D721Med (cell line): Measurements from ENCODE around the gene ROPN1L.

Experiments
- DNase-seq: peaks from one replicate; pipeline ENCODE4 v3.0.0; 2011; ENCODE audit warnings: low spot score; ENCODE audit not compliant: insufficient read length
- FAIRE-seq: peaks from 2 replicates; lab custom pipeline; 2011; peaks lifted over from hg19 to GRCh38; lab: Jason Lieb, UNC
- TF ChIP-seq, protein P1 (sequence below): IDR thresholded peaks from 2 replicates; pipeline ENCODE4 v1.5.1; 2012; ENCODE audit warnings: mild to moderate bottlenecking, control low read depth; ENCODE audit not compliant: insufficient read depth; ENCODE audit errors: missing control alignments

ROPN1L gene

DNA sequence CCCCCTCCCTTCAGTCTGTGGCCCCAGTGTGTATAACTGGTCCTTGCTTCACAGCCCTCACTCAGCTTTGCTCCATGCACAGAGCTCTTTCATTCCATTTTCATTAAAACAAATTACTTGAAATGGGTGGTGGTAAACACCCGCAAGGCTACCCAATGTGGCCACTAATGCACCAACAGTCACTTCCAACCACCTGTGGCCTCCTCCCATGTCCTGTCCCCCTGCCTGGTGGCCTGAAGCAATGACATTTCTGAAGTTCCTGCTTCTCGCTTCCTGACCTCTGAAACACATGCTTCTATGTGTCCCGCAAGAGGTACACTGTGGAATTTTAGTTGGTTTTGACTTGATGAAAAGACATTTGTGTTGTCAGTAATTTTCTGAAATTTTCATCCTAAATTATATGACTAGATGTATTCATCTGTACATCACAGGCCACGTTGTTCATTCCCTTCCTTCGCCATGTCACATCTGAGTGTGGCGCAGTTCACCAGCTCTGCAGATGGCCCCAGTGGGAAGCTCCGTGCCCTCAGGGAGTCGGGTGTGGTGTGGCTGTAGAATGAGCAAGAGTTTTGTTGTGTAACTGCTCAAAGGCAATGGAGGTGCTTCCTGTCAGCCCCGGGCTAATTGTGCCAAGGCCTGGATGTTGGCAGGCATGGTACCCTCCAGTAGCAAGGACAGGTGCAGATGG, 9.6 kb downstream of the ROPN1L start:
- FAIRE-seq (no peak), DNase-seq (no peak)
- TF ChIP-seq, protein P1, sequence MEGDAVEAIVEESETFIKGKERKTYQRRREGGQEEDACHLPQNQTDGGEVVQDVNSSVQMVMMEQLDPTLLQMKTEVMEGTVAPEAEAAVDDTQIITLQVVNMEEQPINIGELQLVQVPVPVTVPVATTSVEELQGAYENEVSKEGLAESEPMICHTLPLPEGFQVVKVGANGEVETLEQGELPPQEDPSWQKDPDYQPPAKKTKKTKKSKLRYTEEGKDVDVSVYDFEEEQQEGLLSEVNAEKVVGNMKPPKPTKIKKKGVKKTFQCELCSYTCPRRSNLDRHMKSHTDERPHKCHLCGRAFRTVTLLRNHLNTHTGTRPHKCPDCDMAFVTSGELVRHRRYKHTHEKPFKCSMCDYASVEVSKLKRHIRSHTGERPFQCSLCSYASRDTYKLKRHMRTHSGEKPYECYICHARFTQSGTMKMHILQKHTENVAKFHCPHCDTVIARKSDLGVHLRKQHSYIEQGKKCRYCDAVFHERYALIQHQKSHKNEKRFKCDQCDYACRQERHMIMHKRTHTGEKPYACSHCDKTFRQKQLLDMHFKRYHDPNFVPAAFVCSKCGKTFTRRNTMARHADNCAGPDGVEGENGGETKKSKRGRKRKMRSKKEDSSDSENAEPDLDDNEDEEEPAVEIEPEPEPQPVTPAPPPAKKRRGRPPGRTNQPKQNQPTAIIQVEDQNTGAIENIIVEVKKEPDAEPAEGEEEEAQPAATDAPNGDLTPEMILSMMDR = no peak

DNA sequence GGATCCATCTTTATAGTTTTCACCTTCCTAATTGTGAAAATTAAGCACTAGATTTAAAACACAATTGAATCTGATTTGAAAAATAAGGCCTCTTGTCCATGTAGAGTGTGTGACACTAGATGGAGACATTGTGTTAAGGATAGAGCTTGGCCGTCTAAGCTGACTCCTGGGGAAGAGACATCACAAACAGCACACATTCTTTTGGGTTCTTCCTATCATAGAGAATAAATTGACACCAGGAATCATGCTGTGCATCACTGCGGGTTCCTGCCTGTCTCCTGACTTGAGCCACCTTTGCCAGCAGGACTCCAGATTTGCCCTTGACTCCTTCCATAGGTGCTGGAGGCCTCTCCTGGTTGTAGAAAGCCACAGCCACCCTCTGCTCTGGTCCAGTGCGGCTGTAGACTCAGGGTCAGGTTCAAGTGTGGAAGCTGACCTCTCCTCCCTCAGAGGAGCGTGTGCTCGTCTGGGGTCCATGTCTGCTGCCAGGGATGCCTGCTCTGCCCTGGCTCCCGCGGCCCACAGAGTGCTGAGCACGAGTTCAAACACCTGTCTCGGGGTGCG, 11.2 kb downstream of the ROPN1L start:
- FAIRE-seq = peak; percentile 92
- TF ChIP-seq, protein P1 = peak; percentile 97
- DNase-seq = peak; percentile 75

- DNase-seq = no peak
- TF ChIP-seq, protein P1 = no peak
- no peak for FAIRE-seq
Measured at GRCh38 chr5:10453545-10453944, 11.9 kb downstream of the ROPN1L start.

- TF ChIP-seq, protein P1 = no peak
- FAIRE-seq = no peak
Measured at GRCh38 chr5:10454591-10455276, 13.1 kb downstream of the ROPN1L start.

DNA sequence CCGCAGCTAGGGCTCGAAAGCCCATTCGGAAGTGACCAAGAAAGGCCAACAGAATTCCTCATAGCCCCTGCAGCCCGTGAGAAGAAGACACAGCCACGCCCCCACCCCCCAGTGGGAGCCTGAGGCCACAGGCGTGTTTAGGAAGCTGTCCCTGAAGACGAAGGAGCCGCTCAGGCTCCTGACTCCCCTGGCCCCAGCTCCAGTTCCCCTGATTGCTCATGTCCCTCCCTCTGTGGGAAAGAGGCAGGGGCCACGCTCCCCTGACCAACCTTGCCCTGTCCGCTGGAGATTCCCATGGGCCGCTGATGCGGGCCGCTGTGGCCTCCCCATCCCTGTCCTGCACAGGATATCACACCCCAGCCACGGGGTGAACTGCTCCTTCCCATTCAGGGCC, 13.6 kb downstream of the ROPN1L start:
- TF ChIP-seq, protein P1 = no peak
- DNase-seq (no peak), FAIRE-seq (no peak)

More at GRCh38 chr5:10454591-10455276, 13.1 kb downstream of the ROPN1L start:
- no peak for DNase-seq

GRCh38 chr5:10456583-10457420, 15.1 kb downstream of the ROPN1L start:
- DNase-seq (no peak), FAIRE-seq (no peak)
- TF ChIP-seq, protein P1 = no peak
